Measurements from ENCODE around the gene IBSP.

Gene IBSP

DNA sequence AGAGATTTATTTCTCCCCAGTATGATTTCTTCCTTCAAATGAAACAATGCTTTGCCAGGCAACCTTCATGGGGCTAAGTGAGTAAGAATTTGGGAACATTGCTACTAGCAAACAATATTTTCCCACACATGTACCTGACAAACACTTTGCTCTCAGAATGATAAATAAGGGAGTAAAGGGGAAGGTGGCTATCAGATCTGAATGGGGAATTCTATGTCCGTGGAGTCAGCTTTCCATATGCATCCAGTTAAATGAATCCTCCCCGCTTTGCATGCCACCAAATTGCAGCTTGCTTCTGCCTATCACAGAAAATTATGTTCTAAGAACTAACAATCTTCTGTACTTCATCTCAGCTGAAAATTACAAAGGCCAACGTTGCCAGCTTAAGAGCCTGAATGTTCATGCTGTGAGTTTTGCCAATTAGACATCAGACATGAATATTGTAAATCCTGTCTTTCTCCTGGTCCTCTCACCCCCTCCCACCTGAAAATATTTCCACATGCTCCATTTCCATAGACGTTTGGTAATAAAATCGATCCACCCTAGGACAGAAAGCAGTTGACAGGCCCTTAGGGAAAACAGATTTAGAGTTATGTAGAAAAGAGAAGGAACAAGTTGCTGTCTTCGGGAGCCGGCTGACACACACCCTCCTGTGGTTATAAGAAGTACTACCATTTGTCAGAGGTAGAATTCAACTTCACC lies 39.7 kb downstream of the IBSP start:
- DNase-seq = no peak

DNA sequence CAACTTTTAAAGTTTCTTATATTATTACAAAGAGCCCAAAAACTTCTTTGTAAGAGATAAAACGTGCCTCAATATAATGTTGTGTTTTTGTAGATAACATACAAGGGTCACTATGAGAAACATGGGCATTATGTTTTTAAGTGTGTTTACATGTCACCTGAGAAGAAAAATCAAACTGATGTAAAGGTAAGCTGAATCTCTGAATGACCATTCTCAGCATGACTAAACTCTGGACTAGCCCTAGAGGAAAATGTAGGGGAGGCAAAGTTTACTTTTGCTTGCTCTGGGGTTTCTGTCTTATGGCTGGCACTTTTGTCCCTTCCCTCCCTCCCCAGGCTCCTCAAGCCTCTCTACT lies 40.2 kb downstream of the IBSP start:
- no peak for DNase-seq

DNA sequence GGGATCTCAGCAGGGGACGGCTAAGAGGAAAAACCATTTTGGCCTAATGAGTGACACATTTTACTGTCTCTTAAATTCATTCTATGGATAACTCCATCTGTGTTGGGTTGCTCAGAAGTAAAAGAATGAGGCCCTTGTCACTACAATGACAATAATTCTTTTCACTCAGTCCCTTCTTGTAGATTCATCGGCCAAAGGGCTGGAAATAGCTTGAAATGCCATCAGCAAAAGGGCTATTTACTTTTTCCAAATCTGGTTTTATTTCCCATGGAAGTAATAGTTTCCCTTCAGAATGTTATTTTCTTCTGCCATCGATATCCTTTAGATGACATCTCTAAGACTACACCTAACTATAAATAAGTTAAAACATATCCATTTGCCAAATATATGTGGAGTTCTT lies 40.8 kb downstream of the IBSP start:
- no peak for DNase-seq

DNA sequence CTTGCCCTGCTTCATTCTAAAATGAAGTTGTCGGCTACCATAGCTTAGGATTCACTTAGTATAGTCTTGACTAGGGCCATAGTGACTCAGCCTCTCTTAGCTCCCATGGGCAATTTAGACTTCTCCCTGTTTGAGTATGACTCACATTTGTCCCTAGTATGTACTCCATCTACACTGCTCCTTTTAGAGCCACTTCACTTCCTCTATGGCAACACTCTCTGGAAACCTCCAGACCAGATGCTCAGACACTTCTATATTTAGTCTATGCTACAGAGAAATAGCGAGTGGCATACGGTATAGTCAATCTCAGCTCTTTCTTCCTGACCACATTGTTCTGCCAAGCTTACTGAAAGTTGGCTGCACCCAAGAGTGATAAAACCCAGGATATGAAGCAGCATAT lies 44.6 kb downstream of the IBSP start:
- DNase-seq = peak in 1 of 2 donors; percentile 26

DNA sequence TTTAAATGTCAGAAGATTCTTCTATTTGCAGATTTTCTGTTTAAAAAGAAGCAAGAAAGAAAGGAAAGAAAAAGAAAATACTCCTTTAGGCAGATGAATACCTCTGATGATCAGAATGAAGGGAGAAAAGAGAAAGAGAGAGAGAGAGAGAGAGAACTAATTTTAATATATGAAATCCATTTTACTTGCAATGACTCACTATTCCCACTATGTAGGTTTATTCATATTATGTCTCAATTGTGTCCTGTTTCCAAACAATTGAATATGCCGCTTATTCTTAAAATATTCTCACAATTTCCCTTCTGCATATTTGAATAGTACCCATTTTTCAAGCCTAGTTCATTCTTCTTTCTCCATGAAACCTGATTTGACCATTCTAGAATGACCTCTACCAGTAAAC lies 45.1 kb downstream of the IBSP start:
- DNase-seq = no peak

DNA sequence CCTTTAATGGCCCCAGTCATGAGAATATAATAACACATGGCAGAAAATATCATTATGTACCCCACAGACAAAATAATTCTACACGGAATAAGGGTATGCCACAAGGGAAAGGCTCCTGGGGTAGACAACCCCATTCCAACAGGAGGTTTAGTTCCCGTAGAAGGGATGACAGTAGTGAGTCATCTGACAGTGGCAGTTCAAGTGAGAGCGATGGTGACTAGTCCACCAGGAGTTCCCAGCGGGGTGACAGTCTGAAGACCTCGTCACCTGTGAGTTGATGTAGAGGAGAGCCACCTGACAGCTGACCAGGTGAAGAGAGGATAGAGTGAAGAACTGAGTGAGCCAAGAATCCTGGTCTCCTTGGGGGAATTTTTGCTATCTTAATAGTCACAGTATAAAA lies 46.9 kb downstream of the IBSP start:
- DNase-seq = no peak

DNA sequence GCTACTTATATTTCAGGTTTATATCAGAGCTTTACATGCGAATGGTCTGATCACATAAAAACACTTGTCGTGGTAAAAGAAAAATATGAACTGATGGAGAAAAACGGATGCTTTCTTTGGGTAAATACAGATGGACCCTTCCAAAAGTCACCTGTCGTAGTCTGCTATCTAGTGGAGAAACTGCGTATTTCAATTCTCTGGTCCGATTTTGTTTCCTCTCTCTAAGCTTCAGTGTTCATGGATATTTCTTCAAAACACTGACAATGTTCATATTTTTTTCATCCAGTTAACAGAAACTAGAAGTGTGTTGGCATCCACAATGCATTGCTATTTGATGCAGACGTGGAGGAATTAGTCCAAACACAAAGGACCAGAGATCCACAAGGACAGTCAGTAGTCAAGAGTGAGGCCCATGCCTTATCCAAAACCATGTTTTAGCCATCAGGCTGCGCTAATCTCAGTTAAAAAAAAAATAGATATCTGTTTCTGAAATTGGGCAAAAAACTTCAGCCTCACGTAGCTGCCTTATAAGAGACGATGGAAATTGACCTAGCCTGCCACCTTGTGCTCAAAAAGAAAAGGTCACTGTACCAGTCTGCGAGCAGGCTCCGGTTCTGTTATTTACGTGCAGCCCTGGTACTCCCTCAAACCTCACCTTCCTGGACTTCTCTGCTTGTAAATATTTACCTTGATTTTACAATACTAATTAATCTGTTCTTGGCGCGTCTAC lies 49.4 kb downstream of the IBSP start:
- peak; percentile 29 to 34 for DNase-seq

DNA sequence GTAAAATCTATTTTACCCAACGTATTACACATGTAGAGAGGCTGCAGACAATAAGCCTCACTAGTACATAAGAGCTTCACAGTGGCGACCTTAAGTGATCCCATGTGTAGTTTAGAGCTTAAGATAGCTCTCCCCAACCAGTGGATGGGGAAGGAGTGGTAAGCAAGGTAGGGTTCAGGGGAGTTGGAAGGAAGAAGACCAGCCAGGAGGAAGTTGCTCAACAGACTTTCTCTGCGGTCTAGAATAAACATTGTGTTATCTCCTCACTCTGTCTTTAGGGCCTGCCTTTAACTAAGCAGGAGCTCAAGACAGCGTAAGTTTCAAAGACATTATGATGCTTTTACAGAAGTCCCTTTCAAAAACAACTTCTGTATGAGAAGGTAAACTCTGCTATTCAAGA lies 50.3 kb downstream of the IBSP start:
- DNase-seq = no peak

DNA sequence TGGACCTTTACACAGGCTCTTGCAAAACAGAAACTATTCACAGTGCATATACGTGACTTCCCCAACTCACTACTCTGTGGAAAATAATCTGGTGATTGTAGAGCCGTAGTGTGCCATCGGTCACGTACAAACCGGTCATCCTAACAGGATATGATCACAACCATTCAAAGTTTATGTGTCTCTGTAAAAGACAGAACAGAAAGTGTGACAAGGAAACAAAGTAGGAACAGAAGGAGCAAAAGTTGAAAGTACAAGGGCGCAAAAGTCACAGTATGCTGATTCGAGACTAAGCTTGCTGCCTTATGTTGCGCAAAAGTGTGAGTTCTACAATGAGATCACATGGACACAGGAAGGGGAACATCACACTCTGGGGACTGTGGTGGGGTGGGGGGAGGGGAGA lies 52.0 kb downstream of the IBSP start:
- peak; percentile 8 to 53 for DNase-seq

DNA sequence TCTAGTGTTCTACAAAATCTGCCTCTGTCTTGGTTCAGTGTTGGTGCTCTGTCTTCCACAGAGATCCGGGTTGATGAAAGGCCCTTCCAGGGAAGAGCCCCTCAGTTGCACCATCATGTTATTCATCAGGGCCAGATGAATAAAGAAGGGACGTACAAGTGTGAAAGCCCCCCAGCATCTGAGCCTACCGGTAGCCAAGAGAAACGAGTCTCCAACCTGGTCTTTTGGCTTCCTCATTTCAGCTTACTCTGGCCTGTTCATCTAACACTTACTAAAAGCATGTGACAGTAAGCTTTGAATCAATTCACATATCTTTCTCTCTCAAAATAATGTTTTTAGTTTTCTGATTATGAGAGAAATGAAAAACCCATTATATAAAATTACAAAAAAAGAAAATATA lies 52.6 kb downstream of the IBSP start:
- DNase-seq = no peak

DNA sequence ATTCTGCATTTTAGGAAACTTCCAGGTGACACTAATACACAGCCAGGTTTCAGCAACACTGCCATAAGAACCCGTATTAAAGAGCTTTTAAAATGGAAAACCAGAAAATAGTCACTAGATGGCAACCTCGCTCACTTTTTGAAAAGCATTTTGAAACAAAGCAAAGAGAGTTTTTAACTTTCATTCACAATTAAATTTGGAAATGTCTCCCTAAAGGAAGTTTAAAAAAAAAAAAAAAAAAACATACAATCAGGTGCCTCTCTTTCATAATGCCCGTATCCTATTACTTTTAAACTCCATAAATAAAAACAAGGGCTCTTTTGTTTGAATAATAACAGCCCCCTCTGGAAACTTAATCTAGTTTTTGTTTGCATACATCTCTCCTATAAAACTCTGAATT lies 53.8 kb downstream of the IBSP start:
- DNase-seq = peak in 1 of 2 donors; percentile 21

DNA sequence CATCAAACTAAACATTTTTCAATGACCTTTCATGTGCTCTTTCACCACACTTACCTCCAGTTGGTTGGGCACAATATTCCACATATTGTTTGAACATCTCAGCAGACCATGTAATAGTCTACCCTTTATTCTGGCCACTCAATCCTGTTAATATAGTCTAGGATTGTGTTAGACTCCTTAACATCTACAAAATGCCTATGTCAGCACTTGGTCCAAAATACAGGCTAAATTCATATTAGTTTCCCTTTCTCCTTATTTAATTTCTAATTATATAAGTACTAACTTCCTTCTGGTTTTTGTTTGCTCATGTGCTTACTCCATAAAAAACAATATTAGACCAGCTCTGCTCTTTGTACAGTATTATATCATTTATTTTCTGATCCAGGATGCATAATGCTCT lies 54.5 kb downstream of the IBSP start:
- DNase-seq = no peak

DNA sequence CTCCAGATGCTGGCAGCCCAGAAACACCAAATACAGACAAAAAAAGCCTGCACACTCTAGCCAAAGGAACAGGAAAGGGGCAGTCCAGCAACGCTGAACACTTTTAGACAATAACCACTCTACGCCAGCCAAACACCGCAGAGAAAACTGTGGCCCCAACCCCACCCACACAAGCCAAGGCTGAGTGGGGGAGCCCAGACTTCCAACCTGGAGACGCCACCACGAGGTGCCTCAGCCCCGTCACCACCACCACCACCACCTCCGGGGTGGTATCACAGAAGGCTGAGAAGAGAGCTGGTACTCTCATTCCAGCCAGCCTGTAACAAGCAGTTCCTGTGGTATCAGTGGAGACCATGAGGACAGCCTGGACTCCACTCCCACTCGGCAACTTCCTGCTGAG lies 56.2 kb downstream of the IBSP start:
- DNase-seq = no peak

DNA sequence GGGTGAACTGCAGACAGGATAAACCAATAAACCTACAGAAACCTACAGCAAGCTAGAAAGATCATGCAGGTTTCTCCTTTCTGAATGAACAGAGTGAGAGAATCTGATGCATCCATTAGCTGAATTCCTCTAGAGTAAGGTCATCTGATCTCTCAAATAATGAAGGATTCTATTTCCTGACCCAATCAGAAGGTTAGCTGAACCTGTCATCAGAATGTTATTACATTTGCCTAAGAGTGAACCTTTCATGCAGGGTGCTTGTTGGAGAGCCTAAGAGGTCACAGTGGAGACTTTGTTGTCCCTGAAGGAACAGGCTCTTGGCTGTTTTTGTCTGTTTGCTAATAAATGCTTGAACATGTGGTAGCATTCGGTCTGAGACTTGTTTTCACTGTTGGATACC lies 57.5 kb downstream of the IBSP start:
- no peak for DNase-seq

DNA sequence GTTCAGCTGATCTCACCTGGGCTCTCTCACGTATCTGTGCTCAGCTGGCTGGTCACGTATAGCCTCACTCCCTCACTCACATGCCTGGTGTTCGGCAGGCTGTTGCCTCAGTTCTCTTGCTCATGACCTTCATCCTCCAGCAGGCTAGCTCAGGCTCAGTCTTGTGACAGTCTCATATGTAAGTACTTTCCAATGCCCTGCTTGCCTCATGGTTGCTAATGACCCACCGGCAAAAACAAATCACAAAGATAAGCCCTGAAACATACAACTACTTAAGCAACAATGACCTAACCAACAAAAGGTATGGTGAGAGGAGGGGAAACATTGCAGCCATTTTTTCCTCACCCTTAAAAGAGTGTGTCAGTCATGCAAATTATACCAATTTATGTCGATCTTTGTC lies 58.4 kb downstream of the IBSP start:
- DNase-seq = no peak

All from CD4-positive, alpha-beta T cell treated with Interleukin-4 for 1 hour (primary cell).